GM18873 (cell line): ENCODE measurements around the gene KRTAP22-1.

ENCODE experiments used
- ATAC-seq: cut with Tn5 transposase; IDR thresholded peaks from one replicate; pipeline ENCODE4 v1.9.1; 2021; ENCODE audit warnings: mild to moderate bottlenecking, moderate library complexity, moderate number of reproducible peaks; ENCODE audit not compliant: unreplicated experiment, low FRiP score

Gene KRTAP22-1

DNA sequence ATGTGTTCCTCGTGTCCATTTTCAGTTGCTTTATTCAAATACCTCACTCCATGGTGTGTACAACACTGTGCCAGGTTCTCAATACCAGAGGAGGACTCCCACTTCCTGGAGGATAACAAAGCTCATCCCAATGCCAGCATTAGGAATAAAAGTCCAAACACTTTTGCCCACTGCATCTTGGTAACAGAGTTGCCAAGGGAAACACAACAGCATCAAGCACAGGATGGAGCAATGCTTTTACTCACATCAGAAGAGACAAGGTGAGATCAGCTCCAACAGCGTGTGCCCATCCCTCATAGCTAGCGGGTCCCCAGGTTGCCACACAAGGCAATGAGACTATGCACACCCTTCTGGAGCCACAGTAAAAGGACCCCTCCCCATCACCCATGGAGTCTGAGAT is 22.5 kb downstream of the KRTAP22-1 start:
- no peak for ATAC-seq

DNA sequence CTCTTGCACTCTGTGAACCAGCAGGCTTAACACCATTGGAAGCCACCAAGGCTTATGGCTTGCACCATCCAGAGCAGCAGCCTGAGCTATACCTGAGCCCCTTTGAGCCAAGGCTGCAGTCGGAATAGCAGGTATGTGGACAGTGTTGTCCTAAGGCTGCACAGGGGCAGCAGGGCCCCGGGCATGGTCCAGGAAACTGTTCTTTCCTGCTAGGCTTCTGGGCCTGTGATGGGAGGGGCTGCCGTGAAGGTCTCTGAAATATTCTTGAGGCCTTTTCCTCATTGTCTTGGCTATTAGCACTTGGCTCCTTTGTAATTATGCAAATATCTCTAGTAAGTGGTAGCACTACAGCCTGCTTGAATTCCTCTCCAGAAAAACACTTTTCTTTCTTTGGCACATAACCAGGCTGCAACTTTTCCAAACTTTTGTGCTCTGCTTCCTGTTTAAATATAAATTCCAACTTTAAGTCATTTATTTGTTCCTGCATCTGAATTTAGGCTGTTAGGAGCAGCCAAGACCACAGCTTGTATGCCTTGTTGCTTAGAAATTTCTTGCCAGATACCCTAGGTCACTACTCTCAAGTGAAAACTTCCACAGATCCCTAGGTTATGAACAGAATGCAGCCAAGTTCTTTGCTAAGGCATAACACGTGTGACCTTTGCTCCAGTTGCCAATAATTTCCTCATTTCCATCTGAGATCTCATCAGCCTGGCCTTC is 24.7 kb downstream of the KRTAP22-1 start:
- ATAC-seq, result no peak

DNA sequence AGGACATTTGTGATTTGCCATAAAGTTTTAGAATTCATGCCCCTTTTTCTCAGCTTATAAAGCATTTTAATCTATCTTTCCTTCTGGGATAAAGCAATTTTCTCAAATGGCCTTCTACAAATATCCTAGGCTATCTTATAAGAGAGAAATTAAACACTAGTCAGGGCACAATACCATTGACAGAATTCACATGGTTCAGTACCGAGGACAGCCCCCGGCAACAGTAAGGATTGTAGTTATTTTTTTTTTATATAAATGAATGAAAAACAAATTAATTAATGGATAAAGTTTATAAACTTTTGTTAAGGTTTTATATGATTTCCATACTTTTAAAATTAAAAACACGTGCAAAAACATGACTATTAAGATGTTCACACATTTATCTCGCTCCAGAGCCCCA is 27.2 kb downstream of the KRTAP22-1 start:
- no peak for ATAC-seq

DNA sequence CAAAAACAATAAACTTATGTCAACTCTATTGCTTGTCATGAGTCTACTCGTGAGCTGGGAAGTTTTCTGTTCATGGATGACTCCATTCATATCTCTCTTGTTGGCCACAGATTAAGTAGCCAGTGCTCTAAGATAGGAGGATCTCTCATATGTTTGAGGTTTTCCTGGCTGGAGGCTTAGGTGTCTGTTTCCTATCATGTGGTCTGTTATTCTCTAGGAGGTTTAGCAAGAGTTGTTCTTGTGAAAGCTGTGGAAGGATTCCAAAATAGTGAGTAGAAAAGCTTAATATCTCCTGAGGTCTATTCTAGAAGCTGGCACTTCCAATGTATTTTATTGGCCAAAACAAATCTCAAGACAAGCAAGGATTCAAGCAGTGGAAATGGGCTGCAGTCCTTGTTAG is 28.3 kb downstream of the KRTAP22-1 start:
- ATAC-seq, result no peak

DNA sequence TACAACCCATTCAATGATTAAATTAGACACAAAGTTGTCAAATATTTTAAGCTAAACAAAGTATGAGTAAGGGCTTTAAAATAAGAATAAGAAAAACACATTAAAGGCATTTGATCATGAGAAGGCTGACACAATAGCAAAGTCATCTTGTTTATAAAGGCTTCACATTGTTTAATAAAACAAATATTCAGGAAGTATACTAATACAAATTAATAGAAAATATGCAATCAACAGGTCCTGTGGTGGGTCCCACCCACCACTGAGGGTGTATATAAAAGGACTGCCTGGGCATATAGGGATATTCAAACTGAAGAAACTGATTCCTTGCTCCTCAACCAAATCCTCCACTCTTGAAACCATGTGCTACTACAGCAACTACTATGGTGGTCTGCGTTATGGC is 34.0 kb downstream of the KRTAP22-1 start, which contains the start of gene KRTAP20-2:
KRTAP20-2 (plus strand) TSS at position 301 of the 400 bp plus-strand sequence; CDS start at position 359, 58 bp downstream.
- ATAC-seq, result no peak

DNA sequence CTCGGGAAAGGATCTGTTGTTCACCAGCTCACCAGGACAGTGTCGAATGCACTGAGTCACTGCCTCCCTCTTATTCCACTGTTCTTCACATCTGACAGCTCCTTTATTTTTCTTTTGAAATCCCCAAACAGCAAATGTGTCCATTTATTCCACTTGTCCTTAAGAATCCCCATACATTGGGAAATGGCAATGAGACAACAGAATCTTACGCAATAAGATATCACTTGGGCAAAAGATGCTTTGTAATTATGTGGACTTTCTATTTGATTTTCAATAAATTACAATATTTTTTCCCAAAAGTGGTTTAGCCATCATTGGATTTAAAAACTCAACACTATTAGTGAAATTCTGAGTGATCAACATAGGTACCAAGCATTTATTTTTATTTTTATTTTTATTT is 37.8 kb downstream of the KRTAP22-1 start:
- no peak for ATAC-seq

DNA sequence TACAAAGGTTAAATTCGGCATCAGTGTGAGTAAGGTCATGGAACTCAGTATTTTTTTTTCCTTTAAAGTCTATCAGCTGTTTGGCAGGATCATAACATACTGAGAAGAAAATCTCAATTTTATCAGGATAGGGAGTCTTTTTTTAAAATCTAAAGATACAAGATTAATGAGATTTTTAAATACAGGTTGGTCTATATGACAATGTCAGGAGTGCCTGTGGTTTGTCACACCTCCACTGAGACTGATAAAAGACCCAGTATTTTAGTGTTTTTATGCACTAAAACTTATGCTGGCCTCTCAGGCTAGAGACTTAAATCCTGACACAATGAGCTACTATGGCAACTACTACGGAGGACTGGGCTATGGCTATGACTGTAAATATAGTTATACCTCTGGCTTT is 41.7 kb downstream of the KRTAP22-1 start, which contains the start of gene KRTAP20-3:
KRTAP20-3 (plus strand) TSS at position 301 of the 400 bp plus-strand sequence.
- ATAC-seq, result no peak

DNA sequence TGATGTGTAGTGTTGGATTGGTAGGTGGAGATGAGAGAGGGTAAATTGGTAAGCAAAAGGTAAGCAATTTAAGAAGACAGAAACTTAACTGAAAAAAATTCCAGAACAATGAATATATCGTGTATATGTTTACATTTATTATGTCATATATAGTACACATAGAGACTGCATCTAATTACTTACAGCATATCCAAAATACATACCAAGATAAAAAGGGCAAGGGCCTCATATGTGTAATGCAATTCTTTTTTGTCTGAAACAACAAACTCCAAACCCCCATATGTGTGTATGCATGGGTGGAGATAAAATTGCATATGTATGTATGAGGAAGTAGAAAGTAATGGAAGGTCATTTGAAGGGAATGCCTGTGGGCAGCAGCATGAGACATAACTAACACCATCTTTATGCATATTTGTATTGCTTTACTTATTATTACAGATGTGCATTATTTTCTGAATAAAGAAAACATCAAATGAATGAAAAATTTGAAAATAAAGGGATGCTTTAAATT is 46.1 kb downstream of the KRTAP22-1 start:
- no peak for ATAC-seq
